HG02852 (cell line): ENCODE data around the gene CD33.

ENCODE experiments used
- ATAC-seq: cut with Tn5 transposase; IDR thresholded peaks from one replicate; pipeline ENCODE4 v1.9.1; 2021; ENCODE audit warnings: mild to moderate bottlenecking, moderate library complexity; ENCODE audit not compliant: unreplicated experiment

Gene CD33

GRCh38 chr19:51258165-51259160, 33.6 kb downstream of the CD33 start:
- ATAC-seq: no peak

- no peak for ATAC-seq
These were observed 34.7 kb downstream of the CD33 start for GRCh38 chr19:51259348-51260245.

GRCh38 chr19:51263808-51264207, 38.9 kb downstream of the CD33 start:
- ATAC-seq: no peak

GRCh38 chr19:51271067-51271466, 46.2 kb downstream of the CD33 start:
- no peak for ATAC-seq

- no peak for ATAC-seq
These were observed 47.4 kb downstream of the CD33 start for GRCh38 chr19:51272183-51272810.

- no peak for ATAC-seq
These were observed 49.3 kb downstream of the CD33 start for GRCh38 chr19:51274049-51274770.

- ATAC-seq: no peak
These were observed 52.2 kb downstream of the CD33 start for GRCh38 chr19:51277112-51277511.

- ATAC-seq: no peak
These were observed 57.5 kb downstream of the CD33 start for GRCh38 chr19:51282335-51282734.

- no peak for ATAC-seq
These were observed 60.8 kb downstream of the CD33 start for GRCh38 chr19:51285682-51286081.
